ENCODE data around the gene SCOC. TPM values are rescaled to one million over a fixed set of nuclear protein-coding genes. Genes with fewer than 3 reads are reported as not detected.

Gene SCOC
- total RNA-seq, 1 donor from 2014 or later, result 68.9 TPM

Other genes with a start within 250 kb of the SCOC start
- gene MAML3, start 219.5 kb upstream of the SCOC start, total RNA-seq (ENCODE audit: insufficient read depth, low replicate concordance), result 5.8 TPM
- 3.6 TPM for gene CLGN, start 54.0 kb downstream of the SCOC start, total RNA-seq (ENCODE audit: insufficient read depth, low replicate concordance)
- gene MGAT4D, start 124.6 kb downstream of the SCOC start, total RNA-seq (ENCODE audit: insufficient read depth, low replicate concordance), result 2.2 TPM
- 53.4 TPM for gene ELMOD2, start 150.5 kb downstream of the SCOC start, total RNA-seq (ENCODE audit: insufficient read depth, low replicate concordance)
- gene UCP1, start 195.3 kb downstream of the SCOC start, total RNA-seq (ENCODE audit: insufficient read depth, low replicate concordance), result 1.2 TPM

All from umbilical cord (tissue), 1 donor.